Fibroblast of skin of left biceps (primary cell): ENCODE results near the gene FN3K.

Experiments used
- DNase-seq, 2 experiments: peaks; one replicate each; pipeline ENCODE4 v3.0.0-alpha.2; 2013; ENCODE audit warnings: low read depth in 2 of 2

FN3K gene

DNA sequence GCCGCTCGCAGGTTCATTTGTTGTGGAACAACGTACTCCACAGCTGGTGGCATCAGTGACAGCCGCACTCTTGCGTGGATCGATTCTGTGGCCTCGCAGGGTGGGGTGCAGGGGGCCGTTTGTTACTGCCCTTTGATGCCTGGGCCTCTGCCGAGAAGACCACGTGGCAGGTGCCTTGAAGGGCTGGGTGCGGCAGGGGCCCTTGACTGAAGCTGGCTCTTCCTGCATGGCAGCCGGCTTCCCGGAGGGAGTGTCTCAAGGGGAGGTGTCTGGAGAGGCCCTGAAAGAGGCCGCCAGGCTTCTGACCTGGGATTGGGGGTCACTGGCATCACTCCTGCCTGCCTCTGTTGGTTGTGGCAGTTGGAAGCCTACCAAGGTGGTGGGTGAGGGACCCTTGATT, 60.2 kb downstream of the FN3K start:
- no peak for DNase-seq

- no peak for DNase-seq
Measured at GRCh38 chr17:82797061-82797460, 61.6 kb downstream of the FN3K start.

GRCh38 chr17:82798752-82799151, 63.3 kb downstream of the FN3K start:
- no peak for DNase-seq

DNA sequence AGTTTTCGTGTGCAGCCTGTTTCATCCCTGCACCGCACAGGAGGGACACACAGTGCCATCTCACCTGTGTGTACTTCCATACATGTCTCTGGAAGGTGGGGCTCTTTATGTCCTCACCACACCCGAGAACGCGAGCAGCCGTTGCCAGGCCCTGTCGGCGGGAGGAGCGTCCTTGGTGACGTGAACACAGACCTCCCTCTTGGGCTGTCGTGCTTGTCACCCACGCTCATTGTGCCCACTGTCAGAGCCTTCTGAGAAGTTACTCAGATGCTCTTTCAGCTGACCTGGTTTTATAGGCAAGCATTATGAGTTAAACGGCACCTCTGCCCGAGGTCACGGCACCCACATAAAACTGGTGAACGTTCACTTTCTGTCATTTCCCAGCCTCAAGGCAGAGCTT, 64.2 kb downstream of the FN3K start:
- DNase-seq, result no peak
